Measurements from ENCODE around the gene UNK.
"Not testable (repeated sequence)": the region's sequence is repeated elsewhere in the genome, so short reads cannot be mapped to it uniquely, and the experiment has no call there.

UNK gene

DNA sequence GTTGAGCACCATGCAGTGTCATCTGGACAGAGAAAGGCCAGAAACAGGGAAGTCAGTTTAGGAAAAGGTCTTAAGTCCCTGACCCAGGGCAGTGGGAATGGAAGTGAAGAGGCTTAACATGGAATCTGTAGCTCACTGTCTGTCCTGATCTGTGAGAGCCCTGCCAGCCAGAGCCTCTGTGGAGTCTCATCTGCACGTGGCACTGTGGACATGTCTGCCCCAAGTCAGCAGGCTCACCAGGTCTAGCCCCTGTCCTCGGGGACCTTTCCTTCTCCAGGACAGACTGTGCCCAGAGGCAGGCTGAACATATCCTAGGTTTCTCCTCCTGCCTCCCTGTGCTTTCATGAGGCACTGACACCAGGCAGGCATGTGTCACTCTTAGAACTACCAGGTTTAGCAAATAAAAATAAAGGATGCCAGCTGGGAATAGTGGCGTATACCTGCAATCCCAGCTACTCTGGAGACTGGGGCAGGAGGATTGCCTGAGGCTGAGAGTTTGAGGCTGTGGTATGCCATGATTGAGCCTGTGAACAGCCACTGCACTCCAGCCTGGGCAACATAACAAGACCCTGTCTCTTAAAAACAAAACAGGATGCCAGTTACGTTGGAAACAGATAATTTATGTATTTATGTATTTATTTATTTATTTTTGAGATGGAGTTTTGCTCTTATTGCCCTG, 22.4 kb downstream of the UNK start:
- DNase-seq, result no peak

DNA sequence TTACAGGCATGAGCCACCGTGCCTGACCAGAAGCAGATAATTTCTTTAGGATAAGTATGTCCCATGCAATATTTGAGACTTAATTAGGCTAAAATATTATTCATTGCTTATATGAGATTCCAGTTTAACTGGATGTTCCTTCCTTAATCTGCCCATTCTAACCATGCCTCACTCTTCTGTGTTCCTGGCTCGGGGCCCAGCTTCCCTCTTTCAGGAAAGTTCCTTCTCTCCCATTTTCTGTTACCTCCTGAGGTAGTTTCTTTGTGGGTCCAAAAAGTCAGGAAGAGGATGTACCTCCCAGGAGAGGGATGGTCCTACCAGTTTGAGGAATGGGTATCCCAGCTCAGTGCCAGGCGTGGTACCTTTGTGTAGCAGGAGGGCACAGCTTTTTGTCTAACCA, 23.3 kb downstream of the UNK start:
- DNase-seq, result no peak

DNA sequence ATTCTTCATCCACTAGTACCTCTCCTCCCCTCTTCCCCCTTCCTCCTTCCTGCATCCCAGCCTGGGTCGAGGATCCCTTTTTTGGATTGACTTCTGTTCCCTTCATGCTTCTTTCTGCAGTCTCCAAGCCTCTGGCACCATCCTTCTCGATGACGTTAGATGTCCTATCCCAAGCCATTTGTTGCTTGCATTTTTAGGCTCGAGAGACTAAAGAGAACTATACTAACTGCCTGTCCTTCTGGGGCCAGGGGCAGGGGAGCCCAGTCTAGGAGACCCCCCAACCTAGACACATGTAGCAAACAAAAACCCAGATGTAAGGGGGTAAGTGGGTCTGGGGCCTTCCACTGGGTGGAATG, 23.9 kb downstream of the UNK start:
- DNase-seq, result no peak

DNA sequence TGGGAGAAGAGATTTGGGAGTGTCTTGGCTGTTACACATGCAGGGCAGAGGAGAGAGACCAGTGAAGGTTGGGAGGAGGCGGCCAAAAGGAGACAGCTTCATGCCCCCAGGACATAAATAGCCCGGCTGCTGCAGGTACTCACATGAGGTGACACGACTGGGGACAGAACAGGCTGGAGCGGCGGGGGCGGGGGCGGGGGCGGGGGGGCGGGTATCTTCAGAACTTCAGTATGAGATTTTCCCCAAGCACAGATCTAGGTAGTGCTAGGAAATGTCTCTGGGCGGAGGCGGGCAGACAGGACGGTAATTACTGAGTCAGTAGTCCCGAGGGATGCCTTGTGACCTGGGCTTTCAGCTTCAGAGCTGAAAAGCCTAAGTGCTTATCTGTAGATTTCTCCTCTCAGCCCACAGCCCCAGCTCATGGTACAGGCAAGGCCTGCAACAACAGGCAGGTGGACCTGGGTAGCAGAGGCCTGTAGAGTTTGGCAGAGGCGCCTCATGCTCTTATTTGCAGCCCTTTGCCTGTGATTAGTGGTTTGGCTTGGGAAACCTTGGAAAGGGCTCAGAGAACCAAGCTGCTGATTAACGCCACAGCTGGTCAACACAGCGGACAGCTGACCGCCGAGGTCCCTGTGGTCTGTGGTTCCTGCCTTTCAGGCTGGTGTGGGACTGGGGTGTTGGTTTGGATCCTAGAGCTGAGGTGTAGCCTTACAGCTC, 24.5 kb downstream of the UNK start:
- DNase-seq, result no peak

DNA sequence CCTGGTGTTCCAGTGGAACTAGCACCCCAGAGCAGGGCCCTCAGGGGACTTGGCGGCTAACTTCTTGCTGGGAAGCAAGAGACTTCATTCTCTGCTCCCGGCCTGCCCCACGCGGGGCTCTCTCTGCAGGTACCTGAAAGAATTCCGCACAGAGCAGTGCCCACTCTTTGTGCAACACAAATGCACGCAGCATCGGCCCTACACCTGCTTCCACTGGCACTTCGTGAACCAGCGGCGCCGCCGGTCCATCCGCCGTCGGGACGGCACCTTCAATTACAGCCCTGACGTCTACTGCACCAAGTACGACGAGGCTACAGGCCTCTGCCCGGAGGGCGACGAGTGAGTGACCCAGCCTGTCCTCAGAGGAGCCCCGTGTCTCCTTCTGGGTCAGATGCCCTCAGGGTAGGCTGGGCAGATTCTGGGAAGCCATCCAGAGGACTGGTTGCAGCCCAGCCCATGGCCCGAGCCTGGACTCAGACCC, 25.1 kb downstream of the UNK start:
- DNase-seq, result no peak

DNA sequence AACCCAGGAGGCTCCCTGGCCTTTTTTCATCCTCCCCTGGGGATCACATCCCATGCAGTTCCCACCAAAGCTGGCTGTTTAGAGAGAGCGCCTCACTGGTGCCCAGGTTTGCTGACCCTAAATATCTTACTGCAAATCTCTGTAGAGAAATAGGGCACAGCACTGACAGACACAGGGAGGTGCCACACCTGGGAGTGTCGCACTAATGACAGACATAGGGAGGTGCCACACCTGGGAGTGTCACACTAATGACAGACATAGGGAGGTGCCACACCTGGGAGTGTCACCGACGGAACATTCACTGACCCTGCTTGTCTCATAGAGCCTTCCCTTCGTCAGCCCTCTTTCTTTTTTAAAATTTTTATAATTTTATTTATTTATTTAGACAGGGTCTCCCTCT, 25.6 kb downstream of the UNK start:
- no peak for DNase-seq

DNA sequence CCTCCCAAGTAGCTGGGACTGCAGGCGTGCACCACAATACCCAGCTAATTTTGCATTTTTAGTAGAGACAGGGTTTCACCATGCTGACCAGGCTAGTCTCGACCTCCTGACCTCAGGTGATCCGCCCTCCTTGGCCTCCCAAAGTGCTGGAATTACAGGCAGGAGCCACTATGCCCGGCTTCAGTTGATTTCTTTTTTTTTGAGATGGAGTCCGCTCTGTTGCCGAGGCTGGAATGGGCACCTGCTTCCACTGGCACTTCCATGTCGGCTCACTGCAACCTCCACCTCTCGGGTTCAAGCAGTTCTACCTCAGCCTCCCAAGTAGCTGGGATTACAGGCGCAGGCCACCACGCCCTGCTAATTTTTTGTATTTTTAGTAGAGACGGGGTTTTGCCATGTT, 26.1 kb downstream of the UNK start:
- DNase-seq, result not testable (repeated sequence)

DNA sequence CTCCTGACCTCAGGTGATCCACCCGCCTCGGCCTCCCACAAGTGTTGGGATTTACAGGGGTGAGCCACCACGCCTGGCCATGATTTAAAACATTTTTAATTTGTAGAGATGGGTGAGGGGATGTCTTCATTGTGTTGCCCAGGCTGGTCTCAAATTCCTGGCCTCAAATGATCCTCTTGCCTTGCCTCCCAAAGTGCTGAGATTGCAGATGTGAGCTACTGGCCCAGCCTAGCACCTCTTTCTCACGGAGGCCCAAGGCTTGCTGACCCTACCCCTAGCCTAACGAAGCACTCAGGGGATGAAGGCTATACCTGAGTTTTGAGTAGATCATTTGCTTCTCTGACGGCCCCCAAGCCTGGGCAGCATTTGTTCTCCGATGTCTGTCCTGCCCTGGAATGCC, 26.6 kb downstream of the UNK start:
- DNase-seq, result no peak

DNA sequence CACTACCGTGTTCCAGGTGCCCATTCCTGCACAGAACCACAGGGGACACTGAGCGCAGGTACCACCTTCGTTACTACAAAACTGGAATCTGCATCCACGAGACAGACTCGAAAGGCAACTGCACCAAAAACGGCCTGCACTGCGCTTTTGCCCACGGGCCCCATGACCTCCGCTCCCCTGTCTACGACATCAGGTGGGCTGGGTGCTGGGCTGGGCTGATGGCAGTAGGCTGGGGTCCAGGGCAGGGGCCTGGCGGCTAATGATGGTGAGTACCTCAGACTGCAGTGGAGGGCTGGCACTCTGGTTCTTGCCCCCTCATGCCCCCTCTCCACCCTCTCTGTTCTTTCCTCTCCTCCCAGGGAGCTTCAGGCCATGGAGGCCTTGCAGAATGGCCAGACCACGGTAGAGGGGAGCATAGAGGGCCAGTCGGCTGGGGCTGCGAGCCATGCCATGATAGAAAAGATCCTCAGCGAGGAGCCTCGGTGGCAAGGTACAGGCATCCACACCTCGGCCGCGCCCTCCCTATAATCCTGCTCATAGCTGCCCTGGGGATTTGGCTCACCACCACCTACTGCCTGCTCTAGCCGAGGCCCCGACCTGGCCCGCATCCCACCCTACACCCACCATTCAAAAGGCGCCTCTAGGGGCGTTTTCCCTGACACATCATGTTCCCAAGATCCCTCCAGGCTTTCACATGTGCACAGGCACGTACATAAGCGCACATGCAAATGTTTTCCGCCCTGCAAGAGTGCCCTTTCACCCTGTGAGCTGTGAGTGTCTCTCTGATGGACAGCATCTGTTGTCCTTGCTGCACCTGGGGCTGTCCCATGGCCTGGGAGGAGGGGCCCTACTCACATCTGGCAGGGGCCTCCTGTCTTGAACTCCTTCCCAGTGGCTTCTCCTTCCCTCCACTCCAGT, 27.7 kb downstream of the UNK start:
- DNase-seq, result no peak

DNA sequence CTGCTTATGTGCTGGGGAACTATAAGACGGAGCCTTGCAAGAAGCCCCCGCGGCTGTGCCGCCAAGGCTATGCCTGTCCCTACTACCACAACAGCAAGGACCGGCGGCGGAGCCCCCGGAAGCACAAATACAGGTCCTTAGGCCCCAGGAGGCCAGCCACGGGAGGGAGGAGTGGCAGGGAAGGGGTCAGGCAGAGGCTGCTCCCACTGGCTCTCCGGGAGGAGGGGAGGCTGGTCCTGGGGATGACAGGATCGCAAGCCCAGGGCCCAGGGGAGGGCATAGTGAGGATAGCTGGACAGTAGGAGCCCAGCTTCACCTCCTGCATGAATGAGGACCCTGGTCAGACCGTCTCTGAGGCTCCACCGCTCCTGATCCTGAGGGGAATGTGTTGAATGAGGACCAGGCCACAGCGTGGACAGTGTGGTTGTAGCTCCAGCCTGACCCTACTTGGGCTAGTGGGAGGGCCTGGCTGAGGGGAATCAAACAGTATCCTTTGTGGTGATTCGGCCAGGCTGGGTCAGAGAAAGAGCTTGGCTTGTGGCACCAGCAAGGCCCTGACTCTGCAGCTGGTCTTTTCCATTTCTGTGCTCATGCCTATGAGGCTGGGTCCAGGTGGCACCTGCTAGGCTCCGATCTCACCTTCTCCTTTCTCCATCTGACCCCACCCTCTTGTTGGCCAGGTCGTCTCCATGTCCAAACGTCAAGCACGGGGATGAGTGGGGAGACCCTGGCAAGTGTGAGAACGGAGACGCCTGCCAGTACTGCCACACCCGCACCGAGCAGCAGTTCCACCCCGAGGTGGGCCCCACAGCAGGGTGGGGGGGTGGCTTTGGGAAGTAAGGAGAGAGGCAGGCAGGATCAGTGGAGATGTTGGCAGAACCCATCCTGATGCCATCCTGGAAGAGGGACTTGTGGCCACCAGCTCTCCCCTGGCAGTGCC, 28.7 kb downstream of the UNK start:
- DNase-seq, result no peak

DNA sequence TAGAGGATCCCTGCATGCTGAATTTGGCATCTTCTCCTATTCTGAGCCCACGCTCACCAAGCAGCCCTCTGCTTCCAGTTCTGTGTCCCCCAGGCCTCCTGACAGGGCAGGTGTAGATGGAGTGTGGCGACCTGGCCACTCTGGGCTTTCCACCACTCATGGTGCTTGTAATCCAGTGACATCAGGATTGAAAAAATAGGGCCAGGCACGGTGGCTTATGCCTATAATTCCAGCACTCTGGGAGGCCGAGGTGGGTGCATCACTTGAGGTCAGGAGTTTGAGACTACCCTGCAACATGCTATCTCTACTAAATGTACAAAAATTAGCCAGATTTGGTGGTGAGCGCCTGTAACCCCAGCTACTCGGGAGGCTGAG, 29.4 kb downstream of the UNK start:
- no peak for DNase-seq

DNA sequence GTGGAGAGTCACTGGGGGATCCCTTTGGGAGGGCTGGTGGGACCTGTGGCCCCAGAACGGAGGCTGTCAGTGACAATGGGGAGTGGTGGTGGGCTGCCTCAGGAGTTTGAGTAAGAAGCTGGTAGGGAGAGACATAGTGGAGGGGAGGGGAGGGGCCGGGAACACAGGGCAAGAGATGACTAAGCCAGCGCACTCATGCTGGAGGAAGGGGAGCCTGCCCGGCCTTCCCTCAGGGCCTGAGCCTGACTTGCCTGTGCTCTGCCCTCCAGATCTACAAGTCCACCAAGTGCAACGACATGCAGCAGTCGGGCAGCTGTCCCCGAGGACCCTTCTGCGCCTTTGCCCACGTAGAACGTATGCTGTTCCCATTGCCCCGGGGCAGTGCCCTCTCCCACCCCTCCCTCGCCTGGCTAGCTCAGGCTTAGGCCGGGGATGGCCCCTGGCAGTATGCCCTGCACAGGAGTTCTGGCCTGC, 30.3 kb downstream of the UNK start:
- DNase-seq, result no peak

DNA sequence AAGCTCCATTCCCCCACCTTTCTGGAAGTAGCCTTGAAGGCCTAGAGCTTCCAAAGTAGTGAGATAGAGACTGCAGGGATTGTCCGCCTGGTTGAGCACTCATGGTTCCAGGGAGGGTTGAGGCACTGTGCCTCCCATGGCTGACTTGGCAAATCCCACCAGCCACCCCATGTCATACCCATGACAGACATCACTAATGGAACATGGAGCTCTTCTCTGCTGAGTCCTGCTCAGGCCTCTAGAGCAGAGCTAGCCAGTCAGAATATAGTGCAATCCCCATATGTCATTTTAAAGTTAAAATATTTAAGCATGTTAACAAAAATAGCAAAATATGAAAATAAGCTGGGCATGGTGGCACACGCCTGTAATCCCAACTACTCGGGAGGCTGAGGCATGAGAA, 30.8 kb downstream of the UNK start:
- DNase-seq, result no peak

DNA sequence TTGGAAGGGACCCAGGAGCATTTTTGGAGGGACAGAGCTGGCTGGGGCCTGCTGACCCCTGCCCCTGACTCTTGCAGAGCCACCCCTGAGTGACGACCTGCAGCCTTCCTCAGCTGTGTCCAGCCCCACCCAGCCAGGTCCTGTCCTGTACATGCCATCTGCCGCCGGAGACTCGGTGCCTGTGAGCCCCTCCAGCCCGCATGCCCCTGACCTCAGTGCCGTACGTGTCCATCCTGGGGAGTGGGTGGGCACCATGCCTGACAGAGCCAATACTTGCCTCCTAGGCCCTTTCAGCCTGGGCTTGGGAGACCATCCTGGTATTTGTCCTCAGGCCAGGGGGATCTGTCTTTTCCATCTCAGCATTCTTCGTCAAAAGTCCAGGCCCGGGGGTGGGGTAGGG, 32.1 kb downstream of the UNK start:
- DNase-seq, result no peak

DNA sequence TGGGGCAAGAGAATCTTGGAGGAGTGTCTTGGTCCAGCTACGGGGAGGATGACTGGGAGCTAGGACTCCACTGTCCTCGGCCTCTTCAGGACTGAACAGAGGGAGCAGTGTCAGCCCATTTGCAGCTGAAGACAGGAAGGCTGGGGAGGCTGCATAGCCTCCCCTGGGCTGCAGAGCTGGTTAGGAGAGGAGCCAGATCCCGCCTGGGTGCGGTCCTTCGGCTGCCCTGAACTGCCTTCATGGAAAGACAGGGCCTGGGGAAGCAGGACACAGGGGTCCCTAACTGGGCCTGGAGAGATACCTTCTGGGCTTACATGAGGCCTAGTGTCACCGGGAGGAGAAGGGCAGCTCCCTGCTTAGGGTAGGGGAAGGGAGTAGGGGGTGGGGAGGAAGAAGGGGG, 33.0 kb downstream of the UNK start:
- DNase-seq, result no peak

DNA sequence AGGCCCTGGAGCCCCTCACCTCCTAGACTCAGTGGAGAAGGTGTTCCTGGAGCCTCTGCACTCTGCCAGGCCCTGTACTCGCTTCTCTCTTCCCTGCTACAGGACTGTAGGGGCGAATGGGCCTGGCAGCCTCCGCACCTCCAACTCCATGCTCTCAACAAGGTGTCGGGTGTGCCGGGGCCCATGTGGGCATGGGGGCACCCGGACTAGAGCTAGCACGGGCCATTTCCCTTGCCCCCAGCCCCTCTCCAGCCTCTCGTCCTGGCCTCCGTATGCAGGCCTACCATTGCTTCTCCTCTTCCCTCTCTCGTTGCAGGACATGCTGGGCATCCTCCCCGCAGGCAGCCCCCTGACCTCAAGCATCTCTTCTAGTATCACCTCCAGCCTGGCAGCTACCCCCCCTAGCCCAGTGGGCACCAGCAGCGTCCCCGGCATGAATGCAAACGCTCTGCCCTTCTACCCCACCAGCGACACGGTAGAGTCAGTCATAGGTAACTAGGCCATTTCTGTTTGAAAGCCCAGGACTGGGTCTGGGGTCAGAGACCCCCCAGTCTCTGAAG, 33.8 kb downstream of the UNK start:
- no peak for DNase-seq

DNA sequence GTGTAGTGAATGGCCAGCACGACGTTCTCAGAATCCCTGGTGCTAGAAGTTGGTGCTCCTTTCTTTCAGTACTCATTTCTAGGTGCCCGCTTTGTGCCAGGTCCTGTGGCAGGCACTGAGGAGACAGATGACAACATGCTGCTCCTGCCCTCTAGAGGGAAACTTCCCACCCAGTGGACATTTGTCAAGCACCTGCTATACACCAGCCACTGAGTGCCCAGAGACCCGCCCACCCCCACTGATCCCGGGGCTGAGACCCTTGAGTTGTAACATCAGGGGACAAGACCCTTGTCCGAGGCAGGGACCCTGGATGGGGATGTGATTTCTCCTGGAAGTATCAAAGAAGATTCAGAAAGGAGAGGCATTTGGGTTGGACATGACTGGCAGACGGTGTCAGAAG, 34.5 kb downstream of the UNK start:
- DNase-seq, result no peak

DNA sequence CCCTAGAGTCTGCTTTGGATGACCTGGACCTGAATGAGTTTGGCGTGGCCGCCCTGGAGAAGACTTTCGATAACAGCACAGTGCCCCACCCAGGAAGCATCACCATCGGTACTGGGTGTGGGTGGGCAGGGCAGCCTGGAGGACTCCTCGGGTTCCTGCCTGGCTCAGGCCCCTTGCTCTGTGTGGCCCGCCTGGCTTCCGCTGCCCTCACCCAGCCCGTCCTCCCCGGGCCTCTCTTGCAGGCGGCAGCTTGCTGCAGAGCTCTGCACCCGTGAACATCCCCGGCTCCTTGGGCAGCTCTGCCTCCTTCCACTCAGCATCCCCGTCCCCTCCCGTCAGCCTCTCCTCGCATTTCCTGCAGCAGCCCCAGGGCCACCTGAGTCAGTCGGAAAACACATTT, 35.1 kb downstream of the UNK start:
- DNase-seq, result no peak

DNA sequence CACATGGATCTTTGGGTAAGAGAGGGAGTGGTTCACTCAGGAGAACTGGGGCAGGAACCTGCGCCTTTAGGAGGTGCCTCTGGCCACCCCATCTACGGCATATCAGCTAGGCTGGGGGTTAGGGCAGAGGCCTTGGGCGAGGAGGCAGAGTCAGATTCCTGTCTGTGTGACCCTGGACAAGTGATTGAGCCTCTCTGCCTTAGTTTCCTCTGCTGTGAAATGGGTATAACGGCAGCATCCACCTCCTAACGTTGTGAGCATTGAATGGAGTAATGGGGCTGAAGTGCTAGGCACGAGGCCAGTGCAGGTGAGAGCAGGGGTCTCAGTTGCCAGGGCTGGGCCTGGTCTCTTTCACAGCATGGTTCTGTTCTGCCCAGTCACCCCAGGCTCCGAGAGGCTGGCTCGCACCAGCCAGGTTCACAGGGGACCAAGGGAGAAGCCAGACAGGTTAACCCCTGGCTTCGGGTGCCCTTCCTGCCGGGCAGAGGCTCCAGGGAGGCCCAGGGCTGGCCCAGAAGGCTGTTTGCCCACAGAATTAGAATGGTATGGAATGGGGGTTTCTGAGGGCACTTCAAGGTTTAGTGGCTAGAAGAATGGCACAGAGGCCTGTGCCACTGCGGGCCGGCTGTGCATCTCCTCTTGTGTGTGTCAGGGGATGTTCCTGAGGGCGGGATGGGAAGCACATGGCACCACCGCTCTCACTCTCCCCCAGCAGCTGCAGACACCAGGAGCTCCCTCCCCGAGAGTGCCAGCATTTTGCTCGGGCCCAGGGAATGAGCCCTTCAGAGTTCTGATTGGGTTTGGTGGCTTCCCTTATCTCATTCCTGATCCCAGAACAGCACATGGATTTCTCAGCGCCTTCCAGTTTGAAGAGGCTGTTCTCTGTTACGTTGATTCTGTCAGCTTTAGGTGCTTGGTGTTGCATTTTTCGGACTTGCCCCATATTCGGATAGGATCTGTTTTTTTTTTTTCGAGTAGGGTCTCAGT, 35.8 kb downstream of the UNK start:
- DNase-seq, result no peak

DNA sequence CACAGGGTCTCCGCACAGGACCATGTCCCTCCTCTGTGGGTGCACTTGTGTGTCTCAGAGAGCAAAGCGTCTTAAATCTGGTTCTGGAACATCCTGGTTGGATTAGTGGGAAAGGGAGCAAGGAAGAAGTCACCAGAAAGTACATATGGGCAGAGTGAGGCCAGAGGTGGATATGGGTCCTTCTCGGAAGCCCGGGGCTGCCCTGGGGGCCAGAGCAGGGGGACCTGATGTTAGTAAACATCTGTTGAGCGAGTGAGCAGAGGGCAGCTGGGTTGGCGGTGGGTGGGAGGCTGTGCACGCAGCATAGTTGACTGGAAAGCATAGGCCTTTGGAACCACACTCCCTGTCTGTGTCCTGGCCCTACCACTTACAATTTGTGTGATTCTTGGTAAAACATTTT, 36.9 kb downstream of the UNK start:
- no peak for DNase-seq

All from T-helper 1 cell (primary cell).